Neuron (in vitro differentiated cells): ENCODE results near the gene WAPL.
"Not testable (repeated sequence)": the region's sequence is repeated elsewhere in the genome, so short reads cannot be mapped to it uniquely, and the experiment has no call there.

Experiments used
- H2AFZ ChIP-seq: one replicate; pipeline ENCODE4 v1.6.1; 2013; ENCODE audit warnings: low read depth, mild to moderate bottlenecking, inconsistent platforms, low read length, moderate library complexity
- H3K27me3 ChIP-seq: one replicate; pipeline ENCODE4 v1.6.1; 2013; ENCODE audit warnings: low read length; ENCODE audit not compliant: insufficient read depth
- H3K36me3 ChIP-seq: one replicate; pipeline ENCODE4 v1.6.1; 2013; ENCODE audit warnings: low read length; ENCODE audit not compliant: insufficient read depth
- H3K4me1 ChIP-seq: one replicate; pipeline ENCODE4 v1.6.1; 2013; ENCODE audit warnings: low read length; ENCODE audit not compliant: insufficient read depth
- H3K4me3 ChIP-seq: 2 replicates; pipeline ENCODE4 v1.5.1; 2013; ENCODE audit warnings: mild to moderate bottlenecking, low read length, moderate library complexity
- H3K9me3 ChIP-seq: one replicate; pipeline ENCODE4 v1.6.1; 2013; ENCODE audit warnings: low read length

WAPL gene

GRCh38 chr10:86521678-86522509 is at the start of gene WAPL:
TSS of gene WAPL (minus strand) at chr10:86521792. CDS start at chr10:86518069, 3,723 bp downstream.
- Histone ChIP-seq H2AFZ (peak within 1 kb of the TSS; percentile 97), H3K4me1 (peaks cover 30% of the 10 kb centered on the region), H3K36me3 (peaks cover 13% of the 10 kb centered on the region), H3K27me3 (no peaks in the 10 kb centered on the region), H3K4me3 (peak within 1 kb of the TSS; percentile 98), H3K9me3 (no peaks in the 10 kb centered on the region)

DNA sequence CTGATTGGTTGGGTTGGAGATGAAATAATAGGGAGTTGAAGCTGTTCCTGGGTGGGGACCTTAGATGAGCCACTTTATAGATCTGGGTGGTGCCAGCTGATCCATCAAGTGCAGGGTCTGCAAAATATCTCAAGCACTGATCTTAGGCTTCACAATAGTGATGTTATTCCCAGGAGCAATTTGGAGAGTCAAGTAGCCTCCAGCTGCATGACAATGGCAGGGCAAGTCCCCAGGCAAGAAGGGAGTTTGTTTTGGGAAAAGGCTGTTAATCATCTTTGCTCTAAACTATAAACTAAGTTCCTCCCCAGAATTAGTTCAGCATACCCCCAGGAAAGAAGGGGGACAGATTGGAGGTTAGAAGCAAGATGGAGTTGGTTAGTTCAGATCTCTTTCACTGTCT is 47.7 kb upstream of the WAPL start:
- Histone ChIP-seq H3K9me3 (no peaks in the 10 kb centered on the region), H2AFZ (no peak overlapping the region), H3K27me3 (peaks cover 3% of the 10 kb centered on the region), H3K36me3 (no peaks in the 10 kb centered on the region), H3K4me3 (no peak overlapping the region), H3K4me1 (no peaks in the 10 kb centered on the region)

DNA sequence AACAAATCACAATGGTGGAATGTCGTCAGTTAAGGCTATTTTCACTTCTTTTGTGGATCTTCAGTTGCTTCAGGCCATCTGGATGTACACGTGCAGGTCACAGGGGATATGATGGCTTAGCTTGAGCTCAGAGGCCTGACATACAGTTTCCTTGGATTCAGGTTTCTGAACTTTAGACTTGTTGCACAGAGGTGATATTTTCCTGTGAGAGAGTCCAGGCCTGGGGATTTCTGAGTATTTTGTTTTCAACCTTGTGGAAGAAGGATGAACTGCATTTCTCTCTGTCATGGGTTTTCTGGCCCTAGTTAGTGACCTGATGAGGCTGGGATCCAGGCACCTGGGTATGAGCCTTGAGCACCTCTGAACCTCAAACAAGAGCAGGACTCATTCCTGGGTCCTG is 44.9 kb upstream of the WAPL start:
- H3K4me3 ChIP-seq, H3K4me1 ChIP-seq, H2AFZ ChIP-seq, H3K27me3 ChIP-seq, H3K36me3 ChIP-seq, H3K9me3 ChIP-seq: not testable (repeated sequence)

DNA sequence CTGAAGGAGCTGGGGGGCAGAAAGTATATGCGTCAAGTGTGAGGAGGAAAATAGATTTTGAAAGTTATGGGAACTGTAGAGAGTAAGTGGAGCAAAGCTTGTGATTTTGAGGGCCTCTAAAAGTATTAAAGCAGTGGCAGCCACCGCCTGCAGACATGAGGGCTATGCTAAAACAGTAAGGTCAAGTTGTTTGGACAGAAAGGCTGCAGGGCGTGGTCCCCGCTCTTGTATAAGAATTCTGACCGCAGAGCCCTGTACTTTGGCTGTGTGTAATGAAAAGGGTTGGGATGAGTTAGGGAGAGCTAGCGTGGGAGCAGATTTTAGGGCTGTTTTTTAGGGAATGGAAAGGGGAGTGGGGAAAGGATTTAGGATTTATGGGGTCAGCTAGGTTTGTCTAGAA is 41.7 kb upstream of the WAPL start:
- not testable (repeated sequence) for H3K9me3 ChIP-seq, H3K4me3 ChIP-seq, H3K27me3 ChIP-seq, H2AFZ ChIP-seq, H3K4me1 ChIP-seq, H3K36me3 ChIP-seq

DNA sequence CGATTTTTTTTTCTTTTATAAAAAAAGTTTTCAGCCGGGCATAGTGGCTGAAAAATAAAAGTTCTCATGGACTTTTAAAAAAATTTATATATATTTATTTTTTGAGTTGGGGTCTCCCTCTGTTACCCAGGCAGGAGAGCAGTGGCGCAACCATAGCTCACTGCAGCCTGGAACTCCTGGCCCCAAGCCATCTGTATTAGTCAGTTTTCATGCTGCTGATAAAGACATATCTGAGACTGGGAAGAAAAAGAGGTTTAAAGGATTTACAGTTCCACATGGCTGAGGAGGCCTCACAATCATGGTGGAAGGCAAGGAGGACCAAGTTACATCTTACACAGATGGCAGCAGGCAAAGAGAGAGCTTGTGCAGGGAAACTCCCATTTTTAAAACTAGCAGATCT is 37.1 kb upstream of the WAPL start:
- not testable (repeated sequence) for H3K27me3 ChIP-seq, H3K4me1 ChIP-seq, H3K9me3 ChIP-seq, H3K36me3 ChIP-seq, H2AFZ ChIP-seq, H3K4me3 ChIP-seq

DNA sequence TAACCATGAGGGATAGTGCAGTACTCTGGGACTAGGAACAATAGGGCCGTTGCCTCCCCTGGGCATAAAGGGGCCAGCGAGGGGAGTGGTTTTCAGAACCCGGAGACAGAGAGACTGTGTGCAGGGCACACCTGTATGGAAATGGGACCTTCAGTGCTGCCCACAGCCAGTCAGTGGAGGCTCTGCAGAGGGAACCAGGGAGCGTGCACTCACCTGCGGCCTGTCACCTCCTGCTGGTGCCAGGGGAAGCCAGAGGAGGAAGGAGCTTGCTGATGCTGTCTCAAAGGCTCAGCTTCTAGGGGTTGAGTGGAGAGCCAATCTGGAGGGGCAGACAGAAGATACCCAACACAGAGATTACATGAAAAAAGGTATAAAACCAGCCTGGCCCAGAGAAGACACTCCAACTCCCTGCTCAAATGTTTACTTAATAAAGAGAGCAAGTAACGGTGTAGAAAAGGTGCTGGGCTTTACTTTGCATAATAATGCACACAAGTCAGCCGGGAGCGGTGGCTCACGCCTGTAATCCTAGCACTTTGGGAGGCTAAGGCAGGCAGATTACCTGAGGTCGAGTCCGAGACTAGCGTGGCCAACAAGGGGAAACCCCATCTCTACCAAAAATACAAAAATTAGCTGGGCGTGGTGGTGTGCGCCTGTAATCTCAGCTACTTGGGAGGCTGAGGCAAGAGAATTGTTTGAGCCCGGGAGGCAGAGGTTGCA is 35.5 kb upstream of the WAPL start:
- Histone ChIP-seq H3K27me3 (peaks cover 6% of the 10 kb centered on the region), H2AFZ (no peak overlapping the region), H3K4me1 (no peaks in the 10 kb centered on the region), H3K4me3 (no peak overlapping the region), H3K36me3 (no peaks in the 10 kb centered on the region), H3K9me3 (no peaks in the 10 kb centered on the region)

- H3K4me1 ChIP-seq: no peaks in the 10 kb centered on the region
- no peak overlapping the region for H2AFZ ChIP-seq
- H3K36me3 ChIP-seq: no peaks in the 10 kb centered on the region
- H3K27me3 ChIP-seq: peaks cover 6% of the 10 kb centered on the region
- no peaks in the 10 kb centered on the region for H3K9me3 ChIP-seq
- no peak overlapping the region for H3K4me3 ChIP-seq
Observed at GRCh38 chr10:86556532-86556931, 34.9 kb upstream of the WAPL start.

DNA sequence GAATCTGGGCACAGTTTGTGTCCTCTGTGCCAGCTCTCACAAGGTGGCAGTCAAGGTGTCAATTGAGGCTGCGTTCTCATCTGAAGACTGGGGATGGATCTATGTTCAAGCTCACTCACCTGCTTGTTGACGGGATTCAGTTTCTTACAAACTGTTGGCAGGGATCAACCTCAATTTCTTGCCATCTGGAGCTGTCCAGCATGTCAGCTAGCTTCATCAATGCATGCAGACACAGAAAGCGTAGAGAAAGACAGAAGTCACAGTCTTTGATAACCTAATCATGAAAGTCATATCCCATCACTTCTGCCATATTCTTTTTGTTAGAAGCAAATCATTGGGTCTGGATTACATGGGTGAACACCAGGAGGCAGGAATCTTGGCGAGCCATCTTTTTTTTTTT is 32.0 kb upstream of the WAPL start:
- Histone ChIP-seq H3K4me3 (no peak overlapping the region), H2AFZ (no peak overlapping the region), H3K27me3 (peaks cover 6% of the 10 kb centered on the region), H3K4me1 (no peaks in the 10 kb centered on the region), H3K36me3 (no peaks in the 10 kb centered on the region), H3K9me3 (no peaks in the 10 kb centered on the region)

- no peaks in the 10 kb centered on the region for H3K4me1 ChIP-seq
- H2AFZ ChIP-seq: no peak overlapping the region
- H3K27me3 ChIP-seq: peaks cover 5% of the 10 kb centered on the region
- no peaks in the 10 kb centered on the region for H3K36me3 ChIP-seq
- no peak overlapping the region for H3K4me3 ChIP-seq
- no peaks in the 10 kb centered on the region for H3K9me3 ChIP-seq
Observed at GRCh38 chr10:86553213-86553612, 31.6 kb upstream of the WAPL start.

DNA sequence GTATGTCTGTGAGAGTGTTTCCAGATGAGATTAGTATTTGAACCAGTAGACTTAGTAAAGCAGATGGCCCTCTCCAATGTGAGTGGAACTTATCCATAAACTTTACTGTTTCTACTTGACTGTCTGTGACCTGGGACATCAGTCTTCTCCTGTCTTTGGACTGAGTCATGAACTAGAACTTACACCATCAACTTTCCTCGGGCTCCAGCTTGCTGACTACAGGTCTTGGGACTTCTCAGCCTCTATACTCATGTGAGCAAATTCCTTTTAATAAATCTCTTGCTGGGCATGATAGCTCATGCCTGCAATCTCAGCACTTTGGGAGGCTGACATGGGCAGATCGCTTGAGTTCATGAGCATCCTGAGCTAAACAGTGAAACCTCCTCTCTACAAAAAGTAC is 25.7 kb upstream of the WAPL start:
- no peaks in the 10 kb centered on the region for H3K9me3 ChIP-seq
- H3K36me3 ChIP-seq: no peaks in the 10 kb centered on the region
- H3K4me3 ChIP-seq: no peak overlapping the region
- H3K4me1 ChIP-seq: no peaks in the 10 kb centered on the region
- no peaks in the 10 kb centered on the region for H3K27me3 ChIP-seq
- no peak overlapping the region for H2AFZ ChIP-seq

DNA sequence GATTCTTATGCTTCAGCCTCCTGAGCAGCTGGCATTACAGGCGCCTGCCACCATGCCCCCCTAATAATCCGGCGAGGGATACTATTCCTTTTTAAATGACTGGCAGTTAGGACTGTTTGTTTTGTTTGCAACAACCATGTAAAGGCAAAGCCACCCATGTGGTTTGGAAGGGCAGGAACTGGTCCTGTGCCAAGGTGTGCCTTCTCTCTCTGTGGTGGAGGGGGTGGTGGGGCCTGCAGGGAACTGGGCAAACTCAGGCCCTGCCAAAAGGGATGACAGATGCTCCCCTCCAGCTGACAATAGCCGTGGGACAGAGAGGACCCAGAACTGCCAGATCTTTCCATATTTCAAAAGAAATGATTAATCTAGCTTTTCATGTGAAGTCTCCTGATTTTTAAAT is 23.5 kb upstream of the WAPL start:
- Histone ChIP-seq H3K9me3 (no peaks in the 10 kb centered on the region), H3K36me3 (no peaks in the 10 kb centered on the region), H3K4me1 (no peaks in the 10 kb centered on the region), H3K4me3 (no peak overlapping the region), H2AFZ (no peak overlapping the region), H3K27me3 (no peaks in the 10 kb centered on the region)

- no peak overlapping the region for H3K4me3 ChIP-seq
- no peaks in the 10 kb centered on the region for H3K4me1 ChIP-seq
- H3K9me3 ChIP-seq: peaks cover 5% of the 10 kb centered on the region
- no peaks in the 10 kb centered on the region for H3K27me3 ChIP-seq
- H3K36me3 ChIP-seq: no peaks in the 10 kb centered on the region
- H2AFZ ChIP-seq: no peak overlapping the region
Observed at GRCh38 chr10:86540016-86540415, 18.4 kb upstream of the WAPL start.

DNA sequence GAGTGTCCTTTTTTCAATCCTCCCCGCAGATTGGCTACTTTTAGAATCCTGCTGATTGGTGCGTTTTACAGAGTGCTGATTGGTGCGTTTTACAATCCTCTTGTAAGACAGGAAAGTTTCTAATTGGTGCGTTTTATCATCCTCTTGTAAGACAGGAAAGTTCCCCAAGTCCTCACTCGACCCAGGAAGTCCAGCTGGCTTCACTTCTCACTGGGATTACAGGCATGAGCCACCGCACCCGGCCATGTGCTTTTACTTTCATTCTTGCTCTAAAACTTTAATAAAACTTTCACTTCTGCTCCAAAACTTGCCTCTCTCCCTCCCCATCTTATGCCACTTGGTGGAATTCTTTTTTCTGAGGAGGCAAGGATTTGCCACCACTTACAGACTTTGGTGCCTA is 17.0 kb upstream of the WAPL start:
- Histone ChIP-seq H3K9me3 (peaks cover 5% of the 10 kb centered on the region), H3K4me1 (no peaks in the 10 kb centered on the region), H3K36me3 (no peaks in the 10 kb centered on the region), H3K27me3 (no peaks in the 10 kb centered on the region), H3K4me3 (no peak overlapping the region), H2AFZ (no peak overlapping the region)
